Mesodermal cell (in vitro differentiated cells): Measurements from ENCODE around the gene HLA-DRA. TPM values are rescaled to one million over a fixed set of nuclear protein-coding genes. Genes with fewer than 3 reads are reported as not detected.

Source experiments
- H3K27ac ChIP-seq: 2 replicates; pipeline ENCODE4 v1.7.0; 2013; ENCODE audit warnings: mild to moderate bottlenecking, low read depth, low read length, moderate library complexity; ENCODE audit not compliant: severe bottlenecking
- H3K36me3 ChIP-seq: 2 replicates; pipeline ENCODE4 v1.7.1; 2013; ENCODE audit warnings: mild to moderate bottlenecking, low read length, moderate library complexity; ENCODE audit not compliant: control insufficient read depth, insufficient read depth
- H3K4me1 ChIP-seq: one replicate; pipeline ENCODE4 v1.7.1; 2013; ENCODE audit warnings: mild to moderate bottlenecking, low read length; ENCODE audit not compliant: insufficient read depth, control insufficient read depth, poor library complexity, severe bottlenecking
- H3K4me3 ChIP-seq: 2 replicates; pipeline ENCODE4 v1.7.0; 2013; ENCODE audit warnings: low read length, control low read depth, mild to moderate bottlenecking; ENCODE audit not compliant: insufficient read depth, poor library complexity, severe bottlenecking; ENCODE audit errors: extremely low read depth
- H3K9me3 ChIP-seq: 2 replicates; pipeline ENCODE4 v1.7.1; 2013; ENCODE audit warnings: mild to moderate bottlenecking, low read length, moderate library complexity; ENCODE audit not compliant: control insufficient read depth
- WGBS, 2 experiments: methylation state at CpG; one replicate each; pipeline ENCODE4 v1.1.5; 2013; ENCODE audit warnings: missing lambda C conversion rate in 2 of 2; ENCODE audit not compliant: insufficient coverage in 2 of 2; 5-methylcytosine and 5-hydroxymethylcytosine counted together
- polyA plus RNA-seq, 2 experiments: library from polyadenylated mRNA; stranded (reverse); fragments of 50-300 nt; gene quantifications; one replicate each; pipeline ENCODE4 v1.2.3, GENCODE V29; 2013

HLA-DRA gene
- polyA plus RNA-seq (2013, experiment 1 of 2) = not detected
- polyA plus RNA-seq (2013, experiment 2 of 2) = not detected

DNA sequence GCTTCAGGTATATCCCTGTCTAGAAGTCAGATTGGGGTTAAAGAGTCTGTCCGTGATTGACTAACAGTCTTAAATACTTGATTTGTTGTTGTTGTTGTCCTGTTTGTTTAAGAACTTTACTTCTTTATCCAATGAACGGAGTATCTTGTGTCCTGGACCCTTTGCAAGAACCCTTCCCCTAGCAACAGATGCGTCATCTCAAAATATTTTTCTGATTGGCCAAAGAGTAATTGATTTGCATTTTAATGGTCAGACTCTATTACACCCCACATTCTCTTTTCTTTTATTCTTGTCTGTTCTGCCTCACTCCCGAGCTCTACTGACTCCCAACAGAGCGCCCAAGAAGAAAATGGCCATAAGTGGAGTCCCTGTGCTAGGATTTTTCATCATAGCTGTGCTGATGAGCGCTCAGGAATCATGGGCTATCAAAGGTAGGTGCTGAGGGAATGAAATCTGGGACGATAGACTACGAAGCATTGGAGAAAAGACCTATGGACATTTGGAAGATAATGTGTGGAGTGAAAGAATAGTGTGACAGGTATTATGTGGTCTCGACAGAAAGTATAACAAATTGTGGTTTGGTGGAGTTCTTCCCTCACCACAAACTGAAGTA is at the start of gene HLA-DRA:
Gene HLA-DRA (plus strand): TSS at position 286 of the 613 bp plus-strand sequence. CDS start 64 bp downstream, at position 350.
- H3K4me3 ChIP-seq = no peak within 1 kb of the TSS
- no peaks in the 10 kb centered on the region for H3K36me3 ChIP-seq
- WGBS, 2 experiments = 69 to 73% methylated on average over 4 to 8 of the region's 9 CpGs

DNA sequence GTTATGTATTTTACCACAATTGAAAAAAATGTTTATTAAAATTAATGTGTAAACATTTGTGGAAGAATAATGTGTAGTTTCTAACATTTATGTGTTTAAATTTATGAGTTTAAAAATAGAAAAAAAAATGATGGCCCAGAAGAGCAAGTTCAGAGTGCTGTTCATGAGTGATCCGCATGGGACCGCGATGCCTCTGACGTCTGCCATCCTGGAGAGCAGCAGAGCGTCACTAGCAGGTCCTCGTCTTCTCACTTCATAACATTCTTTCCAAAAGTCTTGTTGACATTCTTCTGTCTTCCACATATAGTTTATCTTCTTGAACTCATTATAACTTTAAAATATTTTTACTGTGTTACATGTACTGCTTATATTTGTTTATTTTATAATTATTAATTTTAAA is 48.2 kb upstream of the HLA-DRA start:
- 91 to 94% methylated on average over 6 of the region's 6 CpGs for WGBS, 2 experiments

More for the DNA sequence above, at the start of gene HLA-DRA:
- Histone ChIP-seq H3K4me1 (no peaks in the 10 kb centered on the region), H3K27ac (no peak within 1 kb of the TSS), H3K9me3 (peaks cover 2% of the 10 kb centered on the region)

DNA sequence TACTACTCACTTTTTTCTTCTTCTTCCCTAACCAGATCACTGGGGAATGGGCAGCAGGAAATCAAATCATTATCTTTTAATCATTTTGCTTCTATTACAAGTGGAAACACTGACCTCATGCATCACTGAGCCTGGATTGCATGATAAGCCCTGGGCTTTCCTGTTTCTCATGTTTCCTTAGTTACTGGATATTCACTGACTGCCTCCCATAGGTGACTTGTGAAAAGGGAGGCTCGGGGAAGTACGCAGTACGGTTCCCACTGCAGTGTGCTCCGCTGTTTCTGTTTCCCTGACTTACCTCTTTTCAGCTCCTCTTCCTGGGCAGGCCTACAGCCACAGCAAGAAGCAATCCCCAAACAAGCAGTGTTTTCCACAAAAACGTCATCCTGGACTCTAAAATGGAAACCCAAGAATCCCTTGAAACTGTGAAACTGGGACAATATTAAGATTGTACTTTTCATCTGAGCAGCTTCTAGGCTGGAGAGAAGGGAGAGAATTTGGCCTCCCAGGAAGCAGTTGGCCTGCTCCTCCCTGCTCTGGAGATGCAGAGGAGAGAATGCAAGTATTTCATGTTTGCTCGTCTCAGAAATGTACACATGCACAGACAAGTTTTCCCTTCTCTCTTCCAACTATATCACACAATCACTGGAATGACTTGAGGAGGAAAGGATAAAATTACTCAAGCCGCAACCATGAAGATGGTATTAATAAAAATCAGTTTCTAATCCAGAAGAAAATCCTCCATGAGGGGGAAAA is 45.8 kb upstream of the HLA-DRA start:
- Histone ChIP-seq H3K9me3 (no peaks in the 10 kb centered on the region), H3K4me3 (no peak overlapping the region), H3K36me3 (no peaks in the 10 kb centered on the region), H3K4me1 (no peaks in the 10 kb centered on the region), H3K27ac (peak overlapping the region; percentile 92)
- WGBS, 2 experiments = 88 to 100% methylated on average over 1 to 5 of the region's 7 CpGs

More for the DNA sequence above, 48.2 kb upstream of the HLA-DRA start:
- H3K9me3 ChIP-seq = no peaks in the 10 kb centered on the region
- H3K4me3 ChIP-seq = no peak overlapping the region
- H3K27ac ChIP-seq = no peak overlapping the region
- H3K4me1 ChIP-seq = no peaks in the 10 kb centered on the region
- H3K36me3 ChIP-seq = no peaks in the 10 kb centered on the region

DNA sequence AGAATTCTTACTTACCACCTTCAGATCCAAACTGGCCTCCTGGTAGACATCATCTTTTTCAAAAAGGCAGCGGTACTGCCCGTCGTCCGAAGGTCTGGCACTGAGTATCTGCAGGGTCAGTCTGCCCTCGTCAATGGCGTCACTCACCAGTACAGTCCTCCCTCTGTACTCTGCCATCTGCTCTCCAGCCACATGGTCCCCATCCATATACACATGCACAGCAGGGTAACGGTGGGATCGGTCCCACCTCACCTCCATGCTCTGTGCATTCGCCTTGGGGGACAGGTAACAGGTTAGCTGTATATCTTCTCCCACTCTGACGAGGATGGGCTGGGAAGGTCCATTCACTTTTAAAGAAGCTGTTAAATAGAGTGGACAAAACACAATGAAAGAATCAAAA is 43.7 kb upstream of the HLA-DRA start:
- Histone ChIP-seq H3K36me3 (no peaks in the 10 kb centered on the region), H3K27ac (no peak overlapping the region), H3K4me1 (no peaks in the 10 kb centered on the region), H3K4me3 (no peak overlapping the region), H3K9me3 (no peaks in the 10 kb centered on the region)
- WGBS, 2 experiments = 93 to 94% methylated on average over 8 to 10 of the region's 10 CpGs

DNA sequence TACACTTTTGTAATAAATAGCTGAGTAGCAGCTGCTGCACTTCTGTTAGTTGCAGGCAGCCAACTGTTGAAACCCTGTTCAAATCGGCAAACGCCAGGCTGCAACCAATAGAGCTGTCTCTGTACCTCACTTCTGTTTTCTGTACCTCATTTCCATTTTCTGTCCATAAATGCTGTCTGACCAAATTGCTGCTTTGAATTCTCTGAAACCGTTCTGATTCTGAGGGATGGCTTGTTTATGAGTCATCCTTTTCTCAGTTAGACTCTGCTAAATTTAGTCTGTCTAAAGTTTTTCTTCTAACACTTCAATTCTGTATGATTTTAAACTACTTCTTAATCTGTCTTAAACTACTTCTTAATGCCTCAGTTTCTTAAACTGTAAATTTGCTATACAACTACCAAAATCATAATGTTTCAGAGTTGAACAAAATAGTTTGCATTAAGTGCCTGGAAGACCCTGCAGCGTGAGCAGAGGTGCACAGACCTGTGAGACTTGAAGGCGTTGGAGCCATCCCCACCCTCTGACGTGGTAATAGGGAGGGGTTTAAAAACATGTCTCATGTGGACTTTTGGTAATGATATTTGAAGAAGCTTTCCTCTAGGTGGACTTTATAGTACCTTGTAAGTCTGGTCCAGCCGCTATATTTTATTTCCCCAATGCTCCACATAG is 42.3 kb upstream of the HLA-DRA start:
- Histone ChIP-seq H3K4me1 (no peaks in the 10 kb centered on the region), H3K36me3 (no peaks in the 10 kb centered on the region), H3K27ac (no peak overlapping the region), H3K4me3 (no peak overlapping the region), H3K9me3 (no peaks in the 10 kb centered on the region)
- 83 to 88% methylated on average over 5 to 6 of the region's 7 CpGs for WGBS, 2 experiments

DNA sequence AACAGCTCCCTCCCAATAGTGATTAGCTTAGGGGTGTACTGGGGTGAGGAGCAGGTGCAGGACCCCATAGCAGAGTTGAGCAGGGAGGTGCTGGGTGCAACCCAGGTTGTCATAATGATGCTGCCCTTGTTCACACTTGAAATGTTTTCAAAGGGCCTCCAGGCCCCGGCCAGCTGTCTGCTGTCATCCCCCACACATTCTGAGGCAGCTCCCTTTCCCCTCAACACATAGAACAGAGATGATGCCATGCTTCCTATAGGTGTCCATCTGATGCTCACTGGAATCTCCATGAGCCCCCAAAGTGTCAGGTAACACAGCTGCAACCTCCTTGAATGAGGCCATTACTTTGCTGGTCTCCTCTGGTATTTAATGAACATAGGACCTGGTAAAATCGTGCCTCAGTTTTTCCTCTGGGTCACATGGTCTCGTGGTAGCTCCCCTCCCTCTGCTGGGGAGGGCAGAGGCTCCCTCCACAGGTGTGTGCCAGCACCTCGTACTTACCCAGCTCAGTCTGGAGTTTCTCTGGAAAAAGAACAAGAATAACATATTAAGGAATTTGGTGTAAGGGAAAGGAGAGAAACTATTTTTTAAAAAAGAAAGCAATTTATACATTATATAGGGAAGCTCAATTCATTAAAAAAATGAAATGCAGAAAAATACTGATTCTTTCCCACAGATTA is 38.3 kb upstream of the HLA-DRA start:
- no peak overlapping the region for H3K27ac ChIP-seq
- no peaks in the 10 kb centered on the region for H3K36me3 ChIP-seq
- no peaks in the 10 kb centered on the region for H3K4me1 ChIP-seq
- WGBS, 2 experiments = 33 to 44% methylated on average over 2 to 3 of the region's 4 CpGs
- H3K9me3 ChIP-seq = no peaks in the 10 kb centered on the region
- H3K4me3 ChIP-seq = no peak overlapping the region

DNA sequence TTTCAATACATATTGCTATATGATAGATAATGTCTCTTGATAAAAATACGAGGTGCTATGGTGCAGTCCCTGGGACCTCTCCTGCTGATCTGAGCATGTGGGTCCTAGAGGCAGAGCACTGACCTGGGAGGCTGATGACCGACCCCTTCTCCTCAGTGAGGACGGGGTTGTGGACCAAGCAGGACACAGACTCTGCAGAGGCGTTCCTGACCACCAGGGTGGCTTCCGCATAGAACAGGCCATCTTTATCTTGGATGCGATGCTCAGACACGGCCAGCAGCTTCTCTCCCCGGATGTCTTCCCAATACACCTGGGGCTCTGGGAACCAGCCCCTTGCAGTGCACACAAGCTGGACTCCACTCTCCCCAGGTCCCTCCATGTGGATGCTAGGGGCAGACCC is 36.9 kb upstream of the HLA-DRA start:
- Histone ChIP-seq H3K27ac (no peak overlapping the region), H3K4me1 (no peaks in the 10 kb centered on the region)

DNA sequence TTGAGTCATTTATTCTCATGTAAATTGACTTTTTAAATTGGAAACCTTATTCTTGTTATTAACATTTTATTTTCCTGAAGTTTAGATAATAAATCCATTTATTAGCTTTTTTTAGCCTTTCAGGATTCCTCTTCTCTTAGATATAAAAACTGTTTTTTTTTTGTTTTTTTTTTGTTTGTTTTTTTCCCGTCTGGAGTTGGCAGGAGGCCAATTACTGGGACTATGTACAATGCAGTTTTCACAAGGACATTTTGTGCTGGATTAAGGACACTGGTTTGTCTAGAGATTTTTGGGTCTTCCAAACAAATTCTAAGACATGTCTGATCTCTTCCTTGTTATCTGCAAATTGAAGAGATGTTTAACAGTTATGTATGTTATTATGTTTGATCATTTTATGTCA is 34.0 kb upstream of the HLA-DRA start:
- Histone ChIP-seq H3K9me3 (no peaks in the 10 kb centered on the region), H3K27ac (no peak overlapping the region), H3K4me3 (no peak overlapping the region), H3K4me1 (no peaks in the 10 kb centered on the region), H3K36me3 (no peaks in the 10 kb centered on the region)
- WGBS, 2 experiments = no CpG with 5 or more reads among the region's 1 CpG

More for the DNA sequence above, 36.9 kb upstream of the HLA-DRA start:
- no peak overlapping the region for H3K4me3 ChIP-seq
- no peaks in the 10 kb centered on the region for H3K36me3 ChIP-seq
- WGBS, 2 experiments = 78 to 85% methylated on average over 8 of the region's 8 CpGs
- no peaks in the 10 kb centered on the region for H3K9me3 ChIP-seq

DNA sequence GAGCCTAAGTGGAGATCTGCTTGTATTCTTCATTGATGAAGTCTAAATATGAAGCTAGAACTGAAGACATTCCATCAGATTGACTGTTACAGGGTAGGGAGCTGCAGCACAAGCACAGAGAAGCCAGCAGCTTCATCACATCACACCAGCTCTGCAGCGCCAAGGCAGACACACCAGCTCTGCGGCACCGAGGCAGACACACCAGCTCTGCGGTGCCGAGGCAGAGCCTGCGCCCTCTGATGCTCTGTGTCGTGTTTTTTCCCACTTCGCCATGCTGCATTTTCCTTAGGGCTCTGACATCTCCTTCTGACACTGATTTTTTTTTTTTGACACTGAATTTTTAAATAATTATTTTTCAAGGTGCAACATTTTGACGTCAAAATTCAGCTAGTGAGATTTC is 33.5 kb upstream of the HLA-DRA start:
- 85 to 92% methylated on average over 2 to 6 of the region's 9 CpGs for WGBS, 2 experiments

DNA sequence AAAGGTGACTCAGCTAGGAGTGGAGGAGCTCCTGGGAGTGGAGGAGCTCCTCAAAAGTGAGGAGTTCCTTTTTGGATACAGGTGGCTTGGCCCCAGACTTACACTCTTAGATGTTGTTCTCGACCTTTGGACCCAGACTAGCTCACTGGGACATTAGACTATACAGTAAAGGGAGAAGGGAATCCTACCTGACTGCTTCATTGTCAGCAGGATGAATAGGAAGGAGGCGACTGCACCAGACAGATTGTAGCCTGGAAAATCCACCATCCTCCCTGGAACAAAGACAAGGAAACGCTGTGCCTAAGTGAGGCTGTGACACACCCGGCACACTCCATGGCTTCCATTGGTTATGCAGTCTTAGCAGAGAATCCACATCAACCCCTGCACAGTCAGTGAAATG is 32.8 kb upstream of the HLA-DRA start, which contains the start of gene BTNL2:
Gene BTNL2 (minus strand): TSS at position 325 of the 400 bp plus-strand sequence. CDS start 58 bp downstream, at position 267.
- Histone ChIP-seq H3K27ac (no peak within 1 kb of the TSS), H3K4me1 (no peaks in the 10 kb centered on the region), H3K4me3 (no peak within 1 kb of the TSS), H3K36me3 (no peaks in the 10 kb centered on the region), H3K9me3 (no peaks in the 10 kb centered on the region)
- WGBS, 2 experiments = 61 to 70% methylated on average over 3 of the region's 4 CpGs

More for the DNA sequence above, 33.5 kb upstream of the HLA-DRA start:
- Histone ChIP-seq H3K9me3 (no peaks in the 10 kb centered on the region), H3K36me3 (no peaks in the 10 kb centered on the region), H3K4me3 (no peak overlapping the region), H3K4me1 (no peaks in the 10 kb centered on the region), H3K27ac (no peak overlapping the region)
